Measurements from ENCODE around the gene UTP25. TPM values are rescaled to one million over a fixed set of nuclear protein-coding genes. Genes with fewer than 3 reads are reported as not detected.

The UTP25 gene
- polyA plus RNA-seq, 1 donor from 2014 or later: 6.1 TPM

GRCh38 chr1:209877087-209877764, 49.5 kb downstream of the UTP25 start:
- TF ChIP-seq MXI1 (conservative IDR thresholded peaks at IDR 0.05; ENCODE audit: poor library complexity, severe bottlenecking) (no peak), SMC3 (conservative IDR thresholded peaks at IDR 0.05; ENCODE audit: poor library complexity) (no peak), EZH2 (IDR thresholded peaks at IDR 0.05; ENCODE audit: borderline replicate concordance, insufficient read depth, low read length, poor library complexity, severe bottlenecking) (no peak), RAD21 (conservative IDR thresholded peaks at IDR 0.05) (no peak), TAF1 (IDR thresholded peaks at IDR 0.05; ENCODE audit: low read depth) (no peak), EP300 (conservative IDR thresholded peaks at IDR 0.05; ENCODE audit: poor library complexity, severe bottlenecking) (no peak), REST (IDR thresholded peaks at IDR 0.05; ENCODE audit: borderline replicate concordance) (no peak), CTCF (IDR thresholded peaks at IDR 0.05; ENCODE audit: poor library complexity, severe bottlenecking) (no peak), POLR2AphosphoS5 (IDR thresholded peaks at IDR 0.05) (no peak)
- Histone ChIP-seq H3K36me3 (ENCODE audit: insufficient read depth, low read length) (no peaks in the 10 kb centered on the region), H2AFZ (ENCODE audit: low read depth, low read length) (no peak overlapping the region)

GRCh38 chr1:209878964-209879363, 51.2 kb downstream of the UTP25 start:
- H3K9me3 ChIP-seq (ENCODE audit: low read length): no peaks in the 10 kb centered on the region
- H3K27me3 ChIP-seq (ENCODE audit: insufficient read depth, low read depth, low read length): no peaks in the 10 kb centered on the region
- no peaks in the 10 kb centered on the region for H3K9me2 ChIP-seq (ENCODE audit: insufficient read depth, low read length)
- H2AFZ ChIP-seq (ENCODE audit: low read depth, low read length): no peak overlapping the region
- H3K9ac ChIP-seq (ENCODE audit: low read length): peak overlapping the region; percentile 56
- H3K79me2 ChIP-seq (replicated peaks; ENCODE audit: insufficient read depth, low read length): no peaks in the 10 kb centered on the region
- H3K36me3 ChIP-seq (ENCODE audit: insufficient read depth, low read length): no peaks in the 10 kb centered on the region
- H3K4me3 ChIP-seq (ENCODE audit: low read length): peak overlapping the region; percentile 54
- peaks cover 9% of the 10 kb centered on the region for H3F3A ChIP-seq (ENCODE audit: insufficient read depth, low read length, poor library complexity, severe bottlenecking)
- H3K27ac ChIP-seq (ENCODE audit: low read length): peak overlapping the region; percentile 85
- H4K20me1 ChIP-seq (ENCODE audit: insufficient read depth): no peaks in the 10 kb centered on the region
- H3K4me2 ChIP-seq (ENCODE audit: low read length): peak overlapping the region; percentile 52
- no peak for TF ChIP-seq EP300 (conservative IDR thresholded peaks at IDR 0.05; ENCODE audit: poor library complexity, severe bottlenecking)
- no peak for TF ChIP-seq REST (IDR thresholded peaks at IDR 0.05; ENCODE audit: borderline replicate concordance)
- no peak for TF ChIP-seq RAD21 (conservative IDR thresholded peaks at IDR 0.05)
- no peak for TF ChIP-seq EZH2 (IDR thresholded peaks at IDR 0.05; ENCODE audit: borderline replicate concordance, insufficient read depth, low read length, poor library complexity, severe bottlenecking)

More at GRCh38 chr1:209877087-209877764, 49.5 kb downstream of the UTP25 start:
- H3K4me3 ChIP-seq (ENCODE audit: low read length): no peak overlapping the region
- no peak overlapping the region for H3K27ac ChIP-seq (ENCODE audit: low read length)
- no peaks in the 10 kb centered on the region for H3K9me2 ChIP-seq (ENCODE audit: insufficient read depth, low read length)
- no peak overlapping the region for H3K9ac ChIP-seq (ENCODE audit: low read length)
- H3F3A ChIP-seq (ENCODE audit: insufficient read depth, low read length, poor library complexity, severe bottlenecking): peaks cover 9% of the 10 kb centered on the region
- H3K79me2 ChIP-seq (replicated peaks; ENCODE audit: insufficient read depth, low read length): no peaks in the 10 kb centered on the region
- H4K20me1 ChIP-seq (ENCODE audit: insufficient read depth): no peaks in the 10 kb centered on the region
- no peaks in the 10 kb centered on the region for H3K27me3 ChIP-seq (ENCODE audit: insufficient read depth, low read depth, low read length)
- H3K9me3 ChIP-seq (ENCODE audit: low read length): no peaks in the 10 kb centered on the region
- no peak overlapping the region for H3K4me2 ChIP-seq (ENCODE audit: low read length)
